Neural progenitor cell (in vitro differentiated cells): ENCODE results near the gene MRGPRG. TPM values are rescaled to one million over a fixed set of nuclear protein-coding genes. Genes with fewer than 3 reads are reported as not detected.

Experiments used
- DNase-seq: peaks from one replicate; pipeline ENCODE4 v3.0.0-alpha.2; 2016; ENCODE audit warnings: low spot score
- H2AFZ ChIP-seq: fragments of 200-600 bp; sonication (generic); replicated peaks from 2 replicates; pipeline ENCODE4 v1.6.1; 2016; ENCODE audit warnings: antibody characterized with exemption
- H3F3A ChIP-seq: fragments of 200-600 bp; sonication (generic); 2 replicates; pipeline ENCODE4 v1.6.1; 2016; ENCODE audit warnings: antibody characterized with exemption, low read depth
- H3K27ac ChIP-seq: fragments of 200-600 bp; sonication (generic); 2 replicates; pipeline ENCODE4 v1.5.1; 2016; ENCODE audit warnings: mild to moderate bottlenecking
- H3K27me3 ChIP-seq: fragments of 200-600 bp; sonication (generic); 2 replicates; pipeline ENCODE4 v1.6.1; 2016; ENCODE audit warnings: mild to moderate bottlenecking, moderate library complexity
- H3K36me3 ChIP-seq: fragments of 200-600 bp; sonication (generic); 2 replicates; pipeline ENCODE4 v1.5.1; 2016
- H3K4me1 ChIP-seq: fragments of 200-600 bp; sonication (generic); 2 replicates; pipeline ENCODE4 v1.6.1; 2016; ENCODE audit warnings: mixed run types
- H3K4me2 ChIP-seq: fragments of 200-600 bp; sonication (generic); 2 replicates; pipeline ENCODE4 v1.6.1; 2016
- H3K4me3 ChIP-seq: fragments of 200-600 bp; sonication (generic); 2 replicates; pipeline ENCODE4 v1.5.1; 2016
- H3K79me2 ChIP-seq: fragments of 200-600 bp; sonication (generic); 2 replicates; pipeline ENCODE4 v1.6.1; 2016; ENCODE audit warnings: low read depth
- H3K9ac ChIP-seq: fragments of 200-600 bp; sonication (generic); 2 replicates; pipeline ENCODE4 v1.6.1; 2016
- H3K9me3 ChIP-seq: fragments of 200-600 bp; sonication (generic); 2 replicates; pipeline ENCODE4 v1.5.1; 2016; ENCODE audit warnings: low read depth
- H4K20me1 ChIP-seq: fragments of 200-600 bp; sonication (generic); 2 replicates; pipeline ENCODE4 v1.6.1; 2016; ENCODE audit warnings: low read depth
- H3K27ac Mint-ChIP-seq: 3 replicates; pipeline ENCODE4 v1.8.0; 2021; ENCODE audit warnings: mixed read lengths
- H3K27me3 Mint-ChIP-seq: 2 replicates; pipeline ENCODE4 v1.8.0; 2022; ENCODE audit warnings: low read depth, mild to moderate bottlenecking, inconsistent platforms, moderate library complexity, mixed read lengths; ENCODE audit not compliant: insufficient read depth
- H3K36me3 Mint-ChIP-seq: 3 replicates; pipeline ENCODE4 v1.8.0; 2021; ENCODE audit warnings: mixed read lengths
- H3K4me1 Mint-ChIP-seq: 3 replicates; pipeline ENCODE4 v1.8.0; 2021; ENCODE audit warnings: mixed read lengths
- H3K4me3 Mint-ChIP-seq: 3 replicates; pipeline ENCODE4 v1.8.0; 2021; ENCODE audit warnings: mild to moderate bottlenecking, moderate library complexity, mixed read lengths
- H3K9me3 Mint-ChIP-seq: 3 replicates; pipeline ENCODE4 v1.8.0; 2020; ENCODE audit warnings: mixed read lengths
- CTCF ChIP-seq: fragments of 200-600 bp; sonication (generic); IDR thresholded peaks from 2 replicates; pipeline ENCODE4 v1.5.1; 2017; ENCODE audit warnings: antibody characterized with exemption, mild to moderate bottlenecking
- EZH2 ChIP-seq: fragments of 200-600 bp; sonication (generic); IDR thresholded peaks from 2 replicates; pipeline ENCODE4 v1.6.1; 2017; ENCODE audit warnings: antibody characterized with exemption, mild to moderate bottlenecking, moderate library complexity
- EZH2phosphoT487 ChIP-seq: fragments of 200-600 bp; sonication (generic); IDR thresholded peaks from 2 replicates; pipeline ENCODE4 v1.6.1; 2017; ENCODE audit warnings: antibody characterized with exemption
- total RNA-seq: library from RNA; depleted of rRNA; stranded (reverse); fragments of >200 nt; gene quantifications from 2 replicates; pipeline ENCODE4 v1.2.3, GENCODE V29; 2015; ENCODE audit warnings: low replicate concordance

The MRGPRG gene
- total RNA-seq, 1 donor from 2014 or later, result not detected

- no peak for TF ChIP-seq EZH2
- Histone ChIP-seq H2AFZ (no peak overlapping the region), H3K27me3 (peaks cover 47% of the 10 kb centered on the region), H3K9ac (no peak overlapping the region), H3K27ac (no peak overlapping the region), H3K4me2 (no peak overlapping the region), H3F3A (no peaks in the 10 kb centered on the region), H3K9me3 (peaks cover 6% of the 10 kb centered on the region), H3K36me3 (no peaks in the 10 kb centered on the region), H3K4me1 (peaks cover 7% of the 10 kb centered on the region), H3K4me3 (no peak overlapping the region), H4K20me1 (no peaks in the 10 kb centered on the region), H3K79me2 (no peaks in the 10 kb centered on the region)
- no peak for DNase-seq
- no peaks in the 10 kb centered on the region for H3K9me3 Mint-ChIP-seq
- H3K36me3 Mint-ChIP-seq, result no peaks in the 10 kb centered on the region
- H3K27ac Mint-ChIP-seq, result no peak overlapping the region
- H3K27me3 Mint-ChIP-seq, result peaks cover 18% of the 10 kb centered on the region
- peaks cover 6% of the 10 kb centered on the region for H3K4me1 Mint-ChIP-seq
- no peak overlapping the region for H3K4me3 Mint-ChIP-seq
Observed at GRCh38 chr11:3206156-3206921, 12.3 kb downstream of the MRGPRG start.

DNA sequence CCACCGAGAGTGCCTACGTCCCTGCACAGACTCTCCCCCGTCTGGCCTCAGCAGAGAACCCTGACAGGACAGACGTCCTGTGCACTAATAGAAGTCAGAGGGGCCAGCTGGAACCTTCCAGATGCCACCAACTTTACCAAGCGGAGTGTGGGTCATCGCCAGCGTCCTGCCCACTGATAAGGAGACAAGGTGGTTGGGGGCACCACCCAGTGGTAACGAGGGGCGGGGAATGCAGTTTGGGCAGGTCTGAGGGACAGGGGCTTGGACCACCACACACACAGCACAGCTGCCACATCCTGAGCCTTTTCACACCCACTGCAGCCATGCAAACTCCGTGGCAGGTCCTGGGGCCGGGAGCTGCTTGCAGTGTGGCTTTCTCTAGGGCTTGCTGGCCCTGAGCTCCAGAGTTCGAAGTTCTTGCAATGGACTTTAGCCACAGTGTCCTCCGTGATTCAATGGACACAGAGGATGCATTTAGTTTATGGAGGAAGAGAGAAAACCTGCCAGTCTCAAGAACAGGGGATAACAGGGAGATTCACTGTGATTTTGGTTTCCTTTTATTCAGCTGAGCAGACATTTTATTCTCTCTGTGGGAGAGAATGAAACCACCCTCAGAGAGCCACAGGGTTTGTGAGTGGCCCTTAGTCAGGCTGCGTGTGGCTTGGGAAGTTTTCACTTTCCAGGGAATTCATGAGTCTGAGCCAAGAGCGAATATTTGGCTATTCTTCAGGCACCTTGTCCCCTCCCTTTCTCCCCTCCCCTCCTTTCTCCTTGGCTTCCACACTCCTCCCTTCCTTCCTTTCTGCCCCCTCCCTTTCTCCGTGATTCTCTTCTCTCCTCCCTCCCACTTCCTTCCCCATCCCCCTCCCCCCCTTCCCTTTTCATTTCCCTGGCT lies 13.1 kb downstream of the MRGPRG start:
- Histone ChIP-seq H3K4me1 (peaks cover 7% of the 10 kb centered on the region), H3K27ac (no peak overlapping the region), H3K4me3 (no peak overlapping the region), H2AFZ (no peak overlapping the region), H3K36me3 (no peaks in the 10 kb centered on the region), H3K79me2 (no peaks in the 10 kb centered on the region), H3K27me3 (peaks cover 48% of the 10 kb centered on the region), H3K9ac (no peak overlapping the region), H3K4me2 (no peak overlapping the region), H4K20me1 (no peaks in the 10 kb centered on the region), H3F3A (no peaks in the 10 kb centered on the region), H3K9me3 (no peaks in the 10 kb centered on the region)
- TF ChIP-seq CTCF (no peak), EZH2phosphoT487 (no peak), EZH2 (no peak)
- H3K36me3 Mint-ChIP-seq, result no peaks in the 10 kb centered on the region
- no peak overlapping the region for H3K4me3 Mint-ChIP-seq
- H3K4me1 Mint-ChIP-seq, result peaks cover 6% of the 10 kb centered on the region
- H3K27ac Mint-ChIP-seq, result no peak overlapping the region
- peaks cover 21% of the 10 kb centered on the region for H3K27me3 Mint-ChIP-seq
- no peak for DNase-seq
- no peaks in the 10 kb centered on the region for H3K9me3 Mint-ChIP-seq

GRCh38 chr11:3204141-3205015 lies 14.2 kb downstream of the MRGPRG start:
- Mint-ChIP-seq H3K4me3 (no peak overlapping the region), H3K36me3 (no peaks in the 10 kb centered on the region), H3K9me3 (no peaks in the 10 kb centered on the region), H3K27me3 (peaks cover 20% of the 10 kb centered on the region), H3K4me1 (peaks cover 6% of the 10 kb centered on the region), H3K27ac (no peak overlapping the region)
- Histone ChIP-seq H3K79me2 (no peaks in the 10 kb centered on the region), H3K4me3 (no peak overlapping the region), H4K20me1 (no peaks in the 10 kb centered on the region), H3K27me3 (peaks cover 48% of the 10 kb centered on the region), H3K4me2 (peak overlapping the region; percentile 92), H3K4me1 (peaks cover 7% of the 10 kb centered on the region), H3K36me3 (no peaks in the 10 kb centered on the region), H3K27ac (no peak overlapping the region), H3K9me3 (no peaks in the 10 kb centered on the region), H2AFZ (no peak overlapping the region), H3K9ac (no peak overlapping the region), H3F3A (no peaks in the 10 kb centered on the region)
- TF ChIP-seq EZH2 (no peak), EZH2phosphoT487 (no peak), CTCF (no peak)
- no peak for DNase-seq
